GM10266 (cell line): ENCODE data around the gene SLC38A3.

ENCODE experiments used
- DNase-seq: peaks from one replicate; pipeline ENCODE4 v3.0.0; 2012; ENCODE audit errors: extremely low spot score
- TF ChIP-seq, protein P1 (sequence below): IDR thresholded peaks from 2 replicates; pipeline ENCODE4 v1.5.1; 2012; ENCODE audit warnings: mild to moderate bottlenecking, low read depth; ENCODE audit not compliant: control insufficient read depth, insufficient read depth; ENCODE audit errors: missing control alignments

SLC38A3 gene

DNA sequence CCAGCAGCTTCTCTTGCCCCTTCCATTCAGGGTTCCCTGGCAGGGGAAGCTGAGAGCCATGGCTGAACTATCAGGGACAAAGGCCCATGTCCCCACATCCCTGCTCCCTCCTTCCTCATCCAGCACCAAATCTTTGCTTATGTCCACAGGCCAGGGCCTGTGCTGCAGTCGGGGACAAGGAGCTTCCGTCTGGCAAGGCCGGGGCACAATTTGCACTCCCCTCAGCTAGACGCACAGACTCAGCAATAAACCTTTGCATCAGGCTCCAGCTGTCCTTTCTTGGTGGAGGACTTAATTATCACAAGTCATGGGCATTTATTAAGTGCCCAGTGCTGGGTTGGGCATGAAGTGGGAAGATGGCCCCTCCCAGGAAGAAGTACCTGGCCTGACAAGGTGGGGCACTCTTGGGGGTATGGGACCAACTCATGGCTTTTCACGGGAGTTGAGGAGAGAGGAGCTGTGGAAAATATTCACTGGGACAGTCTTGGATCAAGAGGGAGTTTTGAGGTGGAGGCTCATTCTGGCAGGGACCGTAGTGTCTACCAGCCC is 8.7 kb upstream of the SLC38A3 start:
- DNase-seq, result no peak
- TF ChIP-seq, protein P1, sequence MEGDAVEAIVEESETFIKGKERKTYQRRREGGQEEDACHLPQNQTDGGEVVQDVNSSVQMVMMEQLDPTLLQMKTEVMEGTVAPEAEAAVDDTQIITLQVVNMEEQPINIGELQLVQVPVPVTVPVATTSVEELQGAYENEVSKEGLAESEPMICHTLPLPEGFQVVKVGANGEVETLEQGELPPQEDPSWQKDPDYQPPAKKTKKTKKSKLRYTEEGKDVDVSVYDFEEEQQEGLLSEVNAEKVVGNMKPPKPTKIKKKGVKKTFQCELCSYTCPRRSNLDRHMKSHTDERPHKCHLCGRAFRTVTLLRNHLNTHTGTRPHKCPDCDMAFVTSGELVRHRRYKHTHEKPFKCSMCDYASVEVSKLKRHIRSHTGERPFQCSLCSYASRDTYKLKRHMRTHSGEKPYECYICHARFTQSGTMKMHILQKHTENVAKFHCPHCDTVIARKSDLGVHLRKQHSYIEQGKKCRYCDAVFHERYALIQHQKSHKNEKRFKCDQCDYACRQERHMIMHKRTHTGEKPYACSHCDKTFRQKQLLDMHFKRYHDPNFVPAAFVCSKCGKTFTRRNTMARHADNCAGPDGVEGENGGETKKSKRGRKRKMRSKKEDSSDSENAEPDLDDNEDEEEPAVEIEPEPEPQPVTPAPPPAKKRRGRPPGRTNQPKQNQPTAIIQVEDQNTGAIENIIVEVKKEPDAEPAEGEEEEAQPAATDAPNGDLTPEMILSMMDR, result no peak

DNA sequence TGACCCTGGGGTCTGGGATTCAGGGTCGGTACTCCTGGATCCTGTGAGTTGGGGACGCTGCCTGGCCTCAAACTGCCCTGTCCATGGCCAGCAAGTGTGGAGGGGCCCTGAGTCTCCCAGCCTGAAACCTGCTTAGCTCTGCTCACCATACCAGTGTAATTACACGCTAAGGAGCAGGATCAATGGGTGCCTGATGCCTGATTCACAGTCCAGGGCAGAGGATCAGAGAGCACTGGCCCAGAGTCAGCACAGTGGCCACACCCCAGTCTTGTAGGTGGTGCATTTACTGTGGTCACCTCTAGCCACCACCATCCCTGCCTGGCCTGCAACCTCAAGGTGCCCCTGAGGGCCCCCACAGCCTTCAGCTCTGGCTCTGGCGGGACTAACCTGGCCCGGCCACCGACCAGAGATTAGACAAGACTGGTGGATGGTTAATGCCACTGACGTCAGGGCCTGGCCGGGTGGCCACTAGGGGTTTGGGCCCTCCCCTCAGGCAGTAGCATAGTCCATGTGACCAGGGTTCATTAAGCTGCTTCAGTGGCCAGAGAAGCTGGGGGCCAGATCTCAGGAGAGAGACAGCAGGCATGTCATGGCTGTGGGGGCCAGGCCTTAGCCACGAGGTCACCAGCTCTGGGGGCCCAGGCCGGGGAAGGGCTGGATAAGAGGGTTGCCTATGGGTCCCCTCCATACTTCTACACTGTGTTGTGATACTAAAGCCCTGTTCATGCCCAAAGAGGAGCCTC is 3.3 kb upstream of the SLC38A3 start:
- TF ChIP-seq, protein P1, result no peak
- no peak for DNase-seq

DNA sequence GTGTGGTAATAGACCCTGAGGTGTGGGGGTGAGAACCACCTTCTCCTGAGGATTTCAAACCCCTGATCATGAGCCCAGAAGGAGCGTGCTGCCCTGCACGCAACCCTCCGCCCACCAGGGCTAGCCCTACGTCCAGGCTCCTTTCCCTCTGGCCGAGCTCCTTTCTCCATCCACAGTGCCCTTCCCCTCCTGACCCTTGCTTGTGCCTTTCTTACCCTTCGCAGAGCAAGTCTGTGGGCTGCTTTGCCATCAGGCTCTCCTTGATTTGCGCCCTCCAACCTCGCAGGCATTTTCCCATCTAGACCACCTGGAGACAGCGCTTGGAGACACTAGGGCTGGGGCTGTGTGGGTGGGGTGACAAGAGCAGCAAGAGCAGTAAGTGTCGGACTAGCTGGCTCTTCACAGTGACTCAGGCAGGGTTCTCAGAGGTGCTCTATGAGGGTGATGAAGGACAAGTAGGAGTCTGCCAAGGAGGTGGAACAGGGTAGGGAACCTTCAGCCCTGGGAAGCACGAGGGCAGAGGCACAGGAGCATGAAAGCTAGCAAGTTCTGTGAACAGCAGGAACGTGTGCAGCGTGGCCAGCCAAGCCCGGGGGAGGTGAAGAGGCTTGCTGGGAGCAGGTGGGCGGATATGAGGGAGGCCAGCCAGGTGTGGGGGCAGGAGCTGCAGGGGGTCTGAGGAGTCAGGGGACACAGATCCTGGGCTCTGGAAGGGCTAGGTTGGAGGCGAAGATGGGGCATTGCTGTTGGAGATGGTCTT is 2.5 kb upstream of the SLC38A3 start:
- no peak for DNase-seq

DNA sequence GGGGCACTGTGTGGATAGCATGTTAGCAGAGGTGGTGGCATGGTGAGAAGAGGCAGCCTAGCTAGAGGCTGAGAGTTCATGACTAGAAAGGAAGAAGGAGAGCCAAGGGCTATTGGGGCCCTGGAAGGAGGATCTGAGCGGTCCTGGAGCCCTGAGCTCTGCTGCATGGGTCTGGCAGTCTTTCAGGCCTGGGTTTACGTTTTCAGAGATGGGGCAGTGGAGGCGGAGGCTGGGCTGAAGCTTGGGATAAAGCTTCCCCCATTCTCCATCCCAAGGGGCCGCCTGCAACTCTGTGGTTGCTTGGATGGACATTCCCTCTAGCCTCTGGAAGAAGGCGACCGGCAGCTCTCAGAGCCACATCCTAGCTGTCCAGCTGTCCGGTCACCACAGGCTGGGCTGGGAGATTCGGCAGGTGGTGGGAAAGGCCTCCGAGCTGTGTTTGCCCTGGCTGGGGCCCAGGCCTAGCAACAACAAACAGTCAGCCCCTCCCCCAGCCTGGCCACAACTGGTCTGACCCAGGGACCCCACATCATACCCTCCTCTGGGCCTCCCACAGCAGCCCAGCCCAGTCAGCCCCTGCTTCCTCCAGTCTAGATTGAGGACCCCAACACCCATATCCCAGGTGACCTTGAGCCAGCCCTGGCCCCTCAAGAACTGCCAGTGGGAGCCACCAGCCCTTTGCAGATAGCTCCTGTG is 1.8 kb upstream of the SLC38A3 start:
- DNase-seq, result no peak
- TF ChIP-seq, protein P1, result no peak

More for the DNA sequence above, 2.5 kb upstream of the SLC38A3 start:
- TF ChIP-seq, protein P1, result no peak

DNA sequence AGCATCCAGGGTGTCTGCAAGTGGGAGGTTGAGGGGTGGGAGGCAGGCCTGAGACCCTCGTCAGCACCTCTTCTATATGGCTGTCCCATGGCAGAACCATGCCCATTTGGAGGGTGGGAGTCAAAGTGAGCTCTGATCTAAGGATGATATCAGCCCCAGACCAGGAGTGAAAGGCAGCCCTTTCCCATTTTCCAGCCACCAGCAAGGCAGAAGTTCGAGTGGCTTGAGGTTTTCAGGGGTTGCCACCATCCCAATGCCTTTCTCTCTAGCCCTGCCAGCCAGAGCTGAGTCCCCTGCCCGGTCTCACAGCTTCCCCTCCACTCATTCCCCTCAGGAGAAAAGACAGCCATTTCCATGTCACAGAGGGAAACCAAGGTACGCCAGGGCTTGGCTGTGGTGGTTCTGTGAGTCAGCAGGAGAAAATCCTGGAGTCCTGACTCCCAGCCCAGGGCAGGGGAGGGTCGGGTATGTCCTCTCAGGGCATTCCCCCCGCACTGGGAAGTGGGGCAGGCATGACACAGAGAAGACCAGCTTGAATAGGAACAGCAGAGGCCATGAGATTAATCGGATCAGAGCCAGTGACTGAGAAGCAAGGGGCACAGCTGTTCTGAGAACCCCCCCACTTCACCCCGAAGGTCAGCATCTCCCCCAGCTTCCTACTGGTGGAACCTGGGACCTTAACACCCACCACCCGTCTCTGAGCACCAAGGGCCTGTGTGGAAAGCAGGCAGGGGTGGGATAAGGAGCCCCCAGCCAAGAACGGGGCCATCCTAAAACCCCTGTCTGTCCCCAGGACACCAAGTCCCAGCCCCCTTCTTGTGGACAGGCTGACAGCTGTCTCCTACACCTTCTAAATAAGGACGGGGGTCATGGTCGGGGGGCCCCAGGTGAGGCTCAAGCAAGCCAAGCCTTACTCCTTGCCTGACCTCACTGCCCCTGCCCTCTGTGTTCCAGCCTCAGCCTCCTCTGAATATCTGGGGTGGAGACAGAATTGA is 965 bp upstream of the SLC38A3 start:
- DNase-seq, result no peak
- TF ChIP-seq, protein P1, result no peak

DNA sequence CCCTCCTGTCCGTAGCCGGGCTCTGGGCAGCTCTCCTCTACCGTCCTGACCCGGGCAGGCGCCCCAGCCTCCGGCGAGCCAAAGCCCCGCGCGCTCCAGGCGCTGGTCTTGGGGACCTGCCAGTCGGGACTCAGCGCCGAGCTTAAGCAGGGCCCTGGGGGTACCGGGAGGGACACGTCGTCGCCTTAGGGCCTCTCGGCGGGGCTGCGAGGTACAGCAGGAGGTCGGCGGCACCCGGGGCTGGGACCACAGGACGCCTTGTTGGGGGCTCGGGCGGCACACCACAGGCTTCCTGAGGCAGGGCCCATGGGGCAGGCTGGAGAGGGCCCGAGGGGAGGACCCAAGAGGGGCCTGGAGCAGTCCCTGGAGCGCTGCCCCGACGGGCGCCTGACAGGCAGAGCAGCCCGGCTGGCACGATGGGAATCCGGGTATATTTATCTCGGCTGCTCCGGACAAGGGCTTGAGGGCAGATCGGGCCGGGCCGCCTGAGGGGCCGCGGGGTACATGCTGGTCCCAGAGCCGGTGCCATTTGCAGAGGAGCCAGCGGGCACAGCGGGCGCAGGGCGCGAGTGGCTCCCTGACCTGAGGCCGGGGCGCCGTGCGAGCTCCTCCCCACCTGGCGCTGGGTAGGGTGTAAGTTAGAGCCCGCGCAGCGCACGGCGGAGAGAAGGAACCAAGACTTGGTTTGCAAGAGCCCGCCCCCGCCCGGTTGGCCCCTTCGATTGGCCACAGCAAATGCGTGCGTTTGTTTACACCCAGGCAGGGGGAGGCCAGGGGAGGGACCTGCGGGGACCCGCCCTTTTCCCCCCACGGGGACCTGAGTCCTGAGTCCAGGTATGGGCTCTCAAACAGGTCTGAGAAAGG is 574 bp downstream of the SLC38A3 start:
- TF ChIP-seq, protein P1, result no peak
- DNase-seq, result no peak
